ENCODE data around the gene LEMD3.

Gene LEMD3

GRCh38 chr12:65208964-65209654 lies 39.7 kb downstream of the LEMD3 start:
- DNase-seq: peak; percentile 71

GRCh38 chr12:65209655-65210043 lies 40.3 kb downstream of the LEMD3 start:
- DNase-seq: peak; percentile 83

GRCh38 chr12:65217086-65217485 lies 47.7 kb downstream of the LEMD3 start:
- DNase-seq: no peak

GRCh38 chr12:65220761-65221160 lies 51.4 kb downstream of the LEMD3 start:
- no peak for DNase-seq

GRCh38 chr12:65229441-65229840 lies 60.1 kb downstream of the LEMD3 start:
- DNase-seq: peak; percentile 8

- DNase-seq: peak; percentile 77
Observed at GRCh38 chr12:65232476-65233077, 63.2 kb downstream of the LEMD3 start.

- no peak for DNase-seq
Observed at GRCh38 chr12:65237153-65237552, 67.8 kb downstream of the LEMD3 start.

- DNase-seq: no peak
Observed at GRCh38 chr12:65238609-65239008, 69.2 kb downstream of the LEMD3 start.

GRCh38 chr12:65248656-65249633 lies 79.6 kb downstream of the LEMD3 start:
- no peak for DNase-seq

GRCh38 chr12:65252515-65252914 lies 83.1 kb downstream of the LEMD3 start:
- DNase-seq: no peak

GRCh38 chr12:65257986-65258385 lies 88.6 kb downstream of the LEMD3 start:
- no peak for DNase-seq

GRCh38 chr12:65259501-65259900 lies 90.1 kb downstream of the LEMD3 start:
- DNase-seq: peak; percentile 74

GRCh38 chr12:65263777-65264176 lies 94.4 kb downstream of the LEMD3 start:
- no peak for DNase-seq

GRCh38 chr12:65266408-65266807 lies 97.0 kb downstream of the LEMD3 start:
- no peak for DNase-seq

GRCh38 chr12:65269603-65270002 lies 100.2 kb downstream of the LEMD3 start:
- DNase-seq: no peak

GRCh38 chr12:65274602-65275272 lies 105.4 kb downstream of the LEMD3 start:
- no peak for DNase-seq

GRCh38 chr12:65275627-65276026 lies 106.2 kb downstream of the LEMD3 start:
- no peak for DNase-seq

GRCh38 chr12:65276916-65277530 lies 107.6 kb downstream of the LEMD3 start:
- peak; percentile 12 for DNase-seq

- DNase-seq: no peak
Observed at GRCh38 chr12:65277994-65278575, 108.7 kb downstream of the LEMD3 start.

GRCh38 chr12:65278576-65279368 lies 109.4 kb downstream of the LEMD3 start, which contains the start of gene MSRB3:
MSRB3 (plus strand) TSS chr12:65278683; CDS start chr12:65308580, 29,897 bp downstream.
- no peak for DNase-seq
